HCT116 (cell line): ENCODE results near the gene SECISBP2.

Experiments used
- CEBPB ChIP-seq: IDR thresholded peaks from 2 replicates; pipeline ENCODE4 v1.6.1; 2012; ENCODE audit warnings: low read depth
- CTCF ChIP-seq, 3 experiments: fragments of 200-600 bp in 1 of 3; sonication (generic) in 1 of 3; IDR thresholded peaks in 2 of 3; conservative IDR thresholded peaks in 1 of 3; 2 replicates each; pipeline ENCODE4 v1.5.1; 2012 to 2017; ENCODE audit warnings: low read depth in 2 of 3, low read length in 2 of 3, antibody characterized with exemption in 1 of 3, borderline replicate concordance in 1 of 3, control low read depth in 1 of 3, mild to moderate bottlenecking in 1 of 3, mixed read lengths in 1 of 3, mixed run types in 1 of 3, moderate library complexity in 1 of 3; ENCODE audit not compliant: insufficient read depth in 1 of 3
- EZH2 ChIP-seq: fragments of 200-600 bp; sonication (generic); IDR thresholded peaks from 2 replicates; pipeline ENCODE4 v1.6.1; 2017; ENCODE audit warnings: antibody characterized with exemption, mixed run types
- FOSL1 ChIP-seq: IDR thresholded peaks from 2 replicates; pipeline ENCODE4 v1.6.1; 2012; ENCODE audit warnings: low read depth
- POLR2A ChIP-seq: IDR thresholded peaks from 2 replicates; pipeline ENCODE4 v1.7.0; 2011; ENCODE audit warnings: borderline replicate concordance; ENCODE audit not compliant: insufficient read depth, insufficient read length; ENCODE audit errors: extremely low read depth
- POLR2AphosphoS5 ChIP-seq: IDR thresholded peaks from 2 replicates; pipeline ENCODE4 v1.6.1; 2011; ENCODE audit warnings: mild to moderate bottlenecking, low read depth, low read length, moderate library complexity
- YY1 ChIP-seq: IDR thresholded peaks from 2 replicates; pipeline ENCODE4 v1.6.1; 2011; ENCODE audit warnings: low read length, low read depth, moderate library complexity, mild to moderate bottlenecking; ENCODE audit not compliant: insufficient replicate concordance; ENCODE audit errors: extremely low read depth
- ZBTB33 ChIP-seq: IDR thresholded peaks from 2 replicates; pipeline ENCODE4 v1.6.1; 2011; ENCODE audit warnings: mild to moderate bottlenecking, low read length, moderate library complexity; ENCODE audit not compliant: insufficient replicate concordance; ENCODE audit errors: extremely low read depth
- TF ChIP-seq, protein P1 (sequence below): IDR thresholded peaks from 2 replicates; pipeline ENCODE4 v1.6.1; 2012; ENCODE audit warnings: low read depth

GRCh38 chr9:89379031-89379430 lies 60.7 kb downstream of the SECISBP2 start:
- TF ChIP-seq EZH2 (no peak), POLR2AphosphoS5 (no peak), CEBPB (no peak), POLR2A (no peak), YY1 (no peak), CTCF (IDR thresholded peaks at IDR 0.05 in 2 of 3, conservative IDR thresholded peaks at IDR 0.05 in 1 of 3; ENCODE audit: borderline replicate concordance in 1 of 3, insufficient read depth in 1 of 3, low read depth in 2 of 3, low read length in 2 of 3) (no peak), ZBTB33 (no peak), FOSL1 (no peak)
- TF ChIP-seq, protein P1, sequence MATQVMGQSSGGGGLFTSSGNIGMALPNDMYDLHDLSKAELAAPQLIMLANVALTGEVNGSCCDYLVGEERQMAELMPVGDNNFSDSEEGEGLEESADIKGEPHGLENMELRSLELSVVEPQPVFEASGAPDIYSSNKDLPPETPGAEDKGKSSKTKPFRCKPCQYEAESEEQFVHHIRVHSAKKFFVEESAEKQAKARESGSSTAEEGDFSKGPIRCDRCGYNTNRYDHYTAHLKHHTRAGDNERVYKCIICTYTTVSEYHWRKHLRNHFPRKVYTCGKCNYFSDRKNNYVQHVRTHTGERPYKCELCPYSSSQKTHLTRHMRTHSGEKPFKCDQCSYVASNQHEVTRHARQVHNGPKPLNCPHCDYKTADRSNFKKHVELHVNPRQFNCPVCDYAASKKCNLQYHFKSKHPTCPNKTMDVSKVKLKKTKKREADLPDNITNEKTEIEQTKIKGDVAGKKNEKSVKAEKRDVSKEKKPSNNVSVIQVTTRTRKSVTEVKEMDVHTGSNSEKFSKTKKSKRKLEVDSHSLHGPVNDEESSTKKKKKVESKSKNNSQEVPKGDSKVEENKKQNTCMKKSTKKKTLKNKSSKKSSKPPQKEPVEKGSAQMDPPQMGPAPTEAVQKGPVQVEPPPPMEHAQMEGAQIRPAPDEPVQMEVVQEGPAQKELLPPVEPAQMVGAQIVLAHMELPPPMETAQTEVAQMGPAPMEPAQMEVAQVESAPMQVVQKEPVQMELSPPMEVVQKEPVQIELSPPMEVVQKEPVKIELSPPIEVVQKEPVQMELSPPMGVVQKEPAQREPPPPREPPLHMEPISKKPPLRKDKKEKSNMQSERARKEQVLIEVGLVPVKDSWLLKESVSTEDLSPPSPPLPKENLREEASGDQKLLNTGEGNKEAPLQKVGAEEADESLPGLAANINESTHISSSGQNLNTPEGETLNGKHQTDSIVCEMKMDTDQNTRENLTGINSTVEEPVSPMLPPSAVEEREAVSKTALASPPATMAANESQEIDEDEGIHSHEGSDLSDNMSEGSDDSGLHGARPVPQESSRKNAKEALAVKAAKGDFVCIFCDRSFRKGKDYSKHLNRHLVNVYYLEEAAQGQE: no peak
